ENCODE results near the gene SMCO3. TPM values are rescaled to one million over a fixed set of nuclear protein-coding genes. Genes with fewer than 3 reads are reported as not detected.

The SMCO3 gene
- total RNA-seq, 1 experiment from 2014 or later = not detected

DNA sequence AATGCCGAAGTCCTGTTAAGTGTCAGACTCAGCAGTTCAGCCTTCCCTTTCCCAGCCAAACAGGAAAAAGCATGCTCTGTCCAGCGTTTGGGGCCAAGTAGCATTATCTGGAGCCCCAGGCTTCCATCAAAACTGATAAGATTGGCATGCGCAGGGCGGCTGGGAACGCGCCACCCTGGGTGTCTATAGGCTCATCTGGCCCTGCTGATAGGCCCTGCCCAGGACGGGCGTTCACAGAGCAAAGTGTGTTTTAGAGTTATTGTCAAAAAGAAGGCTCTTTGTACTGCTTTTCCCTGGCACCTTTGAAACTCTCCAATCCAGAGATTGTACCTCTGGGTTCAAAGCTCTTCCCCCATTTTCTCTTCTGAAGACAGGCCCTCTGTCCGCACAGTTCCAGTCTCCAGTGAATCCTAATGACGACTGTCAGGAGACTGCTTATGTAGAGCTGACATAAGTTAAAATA, 29.5 kb upstream of the SMCO3 start, which contains the start of gene ART4:
Gene ART4 (minus strand): TSS at position 102 of the 463 bp plus-strand sequence. CDS start 413 bp downstream, outside the sequence.
- intact Hi-C loops (cut with micrococcal nuclease; ENCODE audit: unreplicated experiment) = loop anchor here (10.0 kb wide), 1 partner anchor 311 kb away; no protein-coding TSS in a partner anchor
- no peak for DNase-seq
- no peaks in the 10 kb centered on the region for H3K36me3 Mint-ChIP-seq (ENCODE audit: insufficient read depth, unreplicated experiment)
- no peak within 1 kb of the TSS for H3K4me3 Mint-ChIP-seq (ENCODE audit: low read depth, unreplicated experiment)
- H3K4me1 Mint-ChIP-seq (ENCODE audit: low read depth, unreplicated experiment) = peaks cover 12% of the 10 kb centered on the region
- H3K27ac Mint-ChIP-seq (ENCODE audit: unreplicated experiment) = no peak within 1 kb of the TSS
- TF ChIP-seq, protein P1, sequence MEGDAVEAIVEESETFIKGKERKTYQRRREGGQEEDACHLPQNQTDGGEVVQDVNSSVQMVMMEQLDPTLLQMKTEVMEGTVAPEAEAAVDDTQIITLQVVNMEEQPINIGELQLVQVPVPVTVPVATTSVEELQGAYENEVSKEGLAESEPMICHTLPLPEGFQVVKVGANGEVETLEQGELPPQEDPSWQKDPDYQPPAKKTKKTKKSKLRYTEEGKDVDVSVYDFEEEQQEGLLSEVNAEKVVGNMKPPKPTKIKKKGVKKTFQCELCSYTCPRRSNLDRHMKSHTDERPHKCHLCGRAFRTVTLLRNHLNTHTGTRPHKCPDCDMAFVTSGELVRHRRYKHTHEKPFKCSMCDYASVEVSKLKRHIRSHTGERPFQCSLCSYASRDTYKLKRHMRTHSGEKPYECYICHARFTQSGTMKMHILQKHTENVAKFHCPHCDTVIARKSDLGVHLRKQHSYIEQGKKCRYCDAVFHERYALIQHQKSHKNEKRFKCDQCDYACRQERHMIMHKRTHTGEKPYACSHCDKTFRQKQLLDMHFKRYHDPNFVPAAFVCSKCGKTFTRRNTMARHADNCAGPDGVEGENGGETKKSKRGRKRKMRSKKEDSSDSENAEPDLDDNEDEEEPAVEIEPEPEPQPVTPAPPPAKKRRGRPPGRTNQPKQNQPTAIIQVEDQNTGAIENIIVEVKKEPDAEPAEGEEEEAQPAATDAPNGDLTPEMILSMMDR (IDR thresholded peaks at IDR 0.05; ENCODE audit: unreplicated experiment) = no peak
- no TSS peak for BruUV-seq (replicated peaks)
- CTCF ChIA-PET = no interaction called here
- no peaks in the 10 kb centered on the region for H3K27me3 Mint-ChIP-seq (ENCODE audit: unreplicated experiment)
- no peaks in the 10 kb centered on the region for H3K9me3 Mint-ChIP-seq (ENCODE audit: low read depth, unreplicated experiment)

DNA sequence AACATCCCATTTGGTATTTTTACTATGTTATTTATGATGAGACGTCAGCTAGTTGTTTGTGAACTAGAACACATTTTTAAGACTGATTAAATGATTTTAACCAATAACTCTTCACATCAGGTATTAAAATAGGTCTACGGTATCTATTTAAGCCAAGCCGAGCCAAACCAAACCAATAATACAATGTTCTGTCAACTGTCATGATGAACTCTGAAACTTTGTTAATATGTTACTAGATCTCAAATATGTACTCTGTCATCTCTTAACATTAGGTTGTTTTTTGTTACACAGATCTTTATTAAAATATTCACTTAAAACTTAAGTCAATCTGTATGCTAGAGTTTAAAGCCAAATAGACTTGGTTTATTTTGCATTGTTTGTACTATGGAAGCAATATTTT, 28.3 kb upstream of the SMCO3 start:
- Mint-ChIP-seq H3K27ac (ENCODE audit: unreplicated experiment) (no peak overlapping the region), H3K9me3 (ENCODE audit: low read depth, unreplicated experiment) (no peaks in the 10 kb centered on the region), H3K4me3 (ENCODE audit: low read depth, unreplicated experiment) (no peak overlapping the region), H3K27me3 (ENCODE audit: unreplicated experiment) (no peaks in the 10 kb centered on the region), H3K4me1 (ENCODE audit: low read depth, unreplicated experiment) (peaks cover 12% of the 10 kb centered on the region), H3K36me3 (ENCODE audit: insufficient read depth, unreplicated experiment) (no peaks in the 10 kb centered on the region)
- DNase-seq = no peak
- CTCF ChIA-PET = no interaction called here
- BruUV-seq (replicated peaks) = no TSS peak
- intact Hi-C loops (cut with micrococcal nuclease; ENCODE audit: unreplicated experiment) = loop anchor here (10.0 kb wide), 1 partner anchor 312 kb away; no protein-coding TSS in a partner anchor
- TF ChIP-seq, protein P1 (IDR thresholded peaks at IDR 0.05; ENCODE audit: unreplicated experiment) = no peak

DNA sequence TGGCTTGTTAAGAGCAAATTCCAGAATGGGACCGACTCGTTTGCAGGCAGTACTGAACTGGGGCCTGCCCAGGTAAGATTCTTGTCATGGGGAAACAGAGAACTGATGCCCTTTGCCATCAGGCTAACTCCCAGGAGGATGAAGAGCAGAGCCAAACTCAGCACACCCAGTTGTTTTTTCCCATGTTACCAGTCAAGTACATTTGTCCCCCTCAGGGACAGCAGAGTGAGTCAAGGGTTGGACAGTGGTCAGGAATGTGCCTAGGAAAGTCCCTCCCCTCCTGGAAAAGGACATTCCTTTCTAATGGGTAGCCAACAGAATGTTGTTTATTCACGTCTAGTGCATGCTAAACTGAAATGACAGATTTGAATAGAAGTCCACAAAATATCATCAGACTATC, 27.8 kb upstream of the SMCO3 start:
- H3K4me1 Mint-ChIP-seq (ENCODE audit: low read depth, unreplicated experiment) = peaks cover 12% of the 10 kb centered on the region
- no peak overlapping the region for H3K4me3 Mint-ChIP-seq (ENCODE audit: low read depth, unreplicated experiment)
- no peak overlapping the region for H3K27ac Mint-ChIP-seq (ENCODE audit: unreplicated experiment)
- no peaks in the 10 kb centered on the region for H3K27me3 Mint-ChIP-seq (ENCODE audit: unreplicated experiment)
- H3K9me3 Mint-ChIP-seq (ENCODE audit: low read depth, unreplicated experiment) = no peaks in the 10 kb centered on the region
- no TSS peak for BruUV-seq (replicated peaks)
- peak; percentile 41 for DNase-seq
- CTCF ChIA-PET = no interaction called here
- H3K36me3 Mint-ChIP-seq (ENCODE audit: insufficient read depth, unreplicated experiment) = no peaks in the 10 kb centered on the region
- TF ChIP-seq, protein P1 (IDR thresholded peaks at IDR 0.05; ENCODE audit: unreplicated experiment) = no peak
- intact Hi-C loops (cut with micrococcal nuclease; ENCODE audit: unreplicated experiment) = loop anchor here (10.0 kb wide), 1 partner anchor 313 kb away; no protein-coding TSS in a partner anchor

DNA sequence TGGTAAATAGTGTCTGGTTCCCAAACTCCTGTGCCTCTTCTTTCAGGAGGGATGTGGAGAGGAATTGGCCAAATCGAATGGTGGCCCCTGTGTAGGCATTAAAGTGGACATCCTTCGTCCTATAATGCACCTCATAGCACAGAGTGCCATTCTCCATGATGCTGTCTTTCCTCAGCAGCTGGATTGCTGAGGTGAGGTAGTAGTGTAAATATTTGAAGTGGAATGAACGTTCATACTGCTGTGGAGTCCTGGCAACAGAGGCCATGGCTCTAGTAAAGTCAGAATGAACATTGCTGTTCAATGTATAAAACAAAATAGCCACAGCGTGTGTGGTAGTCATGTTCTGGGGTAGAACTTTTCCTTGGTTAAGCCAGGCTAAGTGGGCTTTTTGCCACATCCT, 26.6 kb upstream of the SMCO3 start:
- no peaks in the 10 kb centered on the region for H3K27me3 Mint-ChIP-seq (ENCODE audit: unreplicated experiment)
- no TSS peak for BruUV-seq (replicated peaks)
- no peak overlapping the region for H3K4me3 Mint-ChIP-seq (ENCODE audit: low read depth, unreplicated experiment)
- CTCF ChIA-PET = interaction anchor here (1.0 kb wide), 1 partner anchor 155 kb away, joined by 3 read pairs; no protein-coding TSS in a partner anchor
- no peak for DNase-seq
- H3K36me3 Mint-ChIP-seq (ENCODE audit: insufficient read depth, unreplicated experiment) = no peaks in the 10 kb centered on the region
- H3K27ac Mint-ChIP-seq (ENCODE audit: unreplicated experiment) = no peak overlapping the region
- peaks cover 12% of the 10 kb centered on the region for H3K4me1 Mint-ChIP-seq (ENCODE audit: low read depth, unreplicated experiment)
- intact Hi-C loops (cut with micrococcal nuclease; ENCODE audit: unreplicated experiment) = loop anchor here (10.0 kb wide), 1 partner anchor 314 kb away; no protein-coding TSS in a partner anchor
- no peaks in the 10 kb centered on the region for H3K9me3 Mint-ChIP-seq (ENCODE audit: low read depth, unreplicated experiment)
- TF ChIP-seq, protein P1 (IDR thresholded peaks at IDR 0.05; ENCODE audit: unreplicated experiment) = no peak
